T follicular helper cell (primary cell): Measurements from ENCODE around the gene ARL4A.
"Not testable (repeated sequence)": the region's sequence is repeated elsewhere in the genome, so short reads cannot be mapped to it uniquely, and the experiment has no call there.

ENCODE experiments used
- DNase-seq: peaks from one replicate; pipeline ENCODE4 v3.0.0-alpha.2; 2020; ENCODE audit warnings: low read depth

The ARL4A gene

DNA sequence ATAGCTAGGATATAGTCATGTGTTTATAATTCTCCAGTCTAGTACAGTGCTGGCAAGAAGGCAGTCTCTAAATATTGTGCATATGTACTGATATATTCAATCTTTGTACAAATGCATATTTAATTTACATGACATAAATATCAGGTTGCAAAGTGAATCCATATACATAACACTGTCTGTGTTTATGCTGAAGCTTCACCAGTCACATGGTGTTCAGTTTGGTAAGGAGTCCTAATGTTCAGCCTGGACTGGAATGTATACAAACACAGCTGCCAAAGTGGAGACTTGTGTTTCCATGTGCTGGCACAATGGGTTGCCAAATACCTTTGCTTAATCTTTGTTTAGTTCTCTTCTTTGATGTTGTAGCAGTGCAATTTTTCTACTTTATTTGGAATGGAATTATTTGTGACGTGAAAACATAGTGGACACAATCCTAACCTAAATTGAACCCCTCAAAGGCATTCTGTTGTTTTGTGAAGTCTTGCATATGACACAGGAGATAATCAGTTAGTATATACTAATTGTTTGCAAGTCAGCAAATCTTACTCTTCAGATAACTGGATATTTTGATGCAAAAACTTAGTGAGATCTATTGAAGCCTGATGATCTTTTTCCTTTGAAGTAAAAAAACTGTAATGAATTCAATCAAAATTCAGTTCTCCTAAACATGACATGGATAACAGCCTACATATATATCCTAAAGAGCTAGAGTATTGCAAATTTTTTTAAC is 17.3 kb upstream of the ARL4A start:
- DNase-seq = no peak

DNA sequence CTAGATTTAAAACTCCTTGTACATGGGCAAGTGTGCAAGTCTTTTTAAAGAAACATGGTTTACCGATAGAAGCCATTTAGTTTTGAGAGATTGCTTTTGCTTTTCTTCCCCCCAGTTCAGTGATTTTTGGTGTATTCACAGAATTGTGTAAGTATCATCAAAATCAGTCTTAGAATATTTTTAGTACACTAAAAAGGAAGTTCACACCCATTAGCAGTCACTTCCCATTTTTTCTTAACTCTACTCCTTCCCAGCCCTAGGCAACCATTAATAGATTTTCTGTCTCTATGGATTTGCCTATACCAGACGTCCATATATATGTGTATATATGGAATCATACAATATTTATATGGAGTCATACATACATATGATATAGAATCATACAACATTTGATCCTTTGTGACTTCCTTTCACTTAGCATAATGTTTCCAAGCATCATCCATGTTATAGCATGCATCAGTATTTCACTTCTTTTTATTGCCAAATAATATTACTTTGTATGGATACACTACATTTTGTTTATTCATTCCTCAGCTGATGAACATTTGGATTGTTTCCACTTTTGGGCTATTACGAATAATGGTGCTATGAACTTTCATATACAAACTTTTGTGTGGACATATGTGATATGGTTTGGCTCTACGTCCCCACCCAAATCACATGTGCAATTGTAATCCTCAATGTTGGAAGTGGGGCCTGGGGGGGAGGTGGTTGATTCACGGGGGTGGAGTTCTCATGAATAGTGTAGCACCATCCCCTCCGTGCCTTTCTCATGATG is 16.5 kb upstream of the ARL4A start:
- no peak for DNase-seq

DNA sequence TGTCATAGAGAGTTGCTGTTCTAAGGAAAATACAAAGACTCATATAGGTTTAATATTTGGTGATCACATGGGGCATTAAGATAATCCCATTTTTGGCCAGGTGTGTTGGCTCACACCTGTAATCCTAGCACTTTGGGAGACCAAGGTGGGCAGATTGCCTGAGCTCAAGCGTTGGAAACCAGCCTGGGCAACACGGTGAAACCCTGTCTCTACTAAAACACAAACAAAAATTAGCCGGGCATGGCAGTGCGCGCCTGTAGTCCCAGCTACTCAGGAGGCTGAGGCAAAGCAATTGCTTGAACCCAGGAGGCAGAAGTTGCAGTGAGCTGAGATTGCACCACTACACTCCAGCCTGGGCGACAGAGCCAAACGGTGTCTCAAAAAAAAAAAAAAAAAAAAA is 14.0 kb upstream of the ARL4A start:
- not testable (repeated sequence) for DNase-seq

DNA sequence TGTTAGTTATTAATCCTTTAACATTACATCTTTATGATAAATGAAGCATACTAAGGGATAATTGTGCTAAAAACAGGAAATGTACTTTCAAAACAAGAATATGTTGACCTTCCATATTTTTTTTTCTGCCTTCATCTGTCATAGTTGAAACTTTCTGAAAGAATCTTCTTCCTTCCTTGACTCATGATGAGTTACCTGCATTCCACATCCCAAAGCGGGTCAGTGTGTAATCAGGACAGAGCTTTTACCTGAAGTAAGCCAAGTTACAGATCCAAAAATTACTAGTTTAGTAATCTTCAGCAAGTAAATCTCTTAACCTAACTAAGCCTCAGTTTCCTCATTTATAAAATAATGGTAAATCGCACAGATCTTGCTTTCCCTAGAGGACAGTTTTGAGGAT is 13.4 kb upstream of the ARL4A start:
- no peak for DNase-seq

DNA sequence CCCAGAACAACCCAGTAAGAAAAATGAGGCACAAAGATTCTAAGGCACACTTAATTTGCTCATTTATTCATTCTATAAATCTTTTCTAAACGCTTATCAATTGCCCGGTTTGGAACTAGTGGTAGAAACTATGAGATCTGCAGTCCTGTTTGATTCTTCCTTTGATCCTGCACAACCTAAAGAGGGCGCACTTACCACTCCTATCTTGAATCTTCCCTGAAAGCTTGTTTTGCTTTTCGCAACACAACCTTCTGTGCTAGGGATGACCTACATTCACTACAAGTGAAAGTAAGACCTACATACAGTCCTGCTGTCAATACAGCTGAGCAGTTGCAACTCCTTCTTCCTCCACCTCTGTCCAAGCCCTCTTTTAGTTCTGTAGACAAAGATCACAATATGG is 12.6 kb upstream of the ARL4A start:
- DNase-seq = peak; percentile 24

DNA sequence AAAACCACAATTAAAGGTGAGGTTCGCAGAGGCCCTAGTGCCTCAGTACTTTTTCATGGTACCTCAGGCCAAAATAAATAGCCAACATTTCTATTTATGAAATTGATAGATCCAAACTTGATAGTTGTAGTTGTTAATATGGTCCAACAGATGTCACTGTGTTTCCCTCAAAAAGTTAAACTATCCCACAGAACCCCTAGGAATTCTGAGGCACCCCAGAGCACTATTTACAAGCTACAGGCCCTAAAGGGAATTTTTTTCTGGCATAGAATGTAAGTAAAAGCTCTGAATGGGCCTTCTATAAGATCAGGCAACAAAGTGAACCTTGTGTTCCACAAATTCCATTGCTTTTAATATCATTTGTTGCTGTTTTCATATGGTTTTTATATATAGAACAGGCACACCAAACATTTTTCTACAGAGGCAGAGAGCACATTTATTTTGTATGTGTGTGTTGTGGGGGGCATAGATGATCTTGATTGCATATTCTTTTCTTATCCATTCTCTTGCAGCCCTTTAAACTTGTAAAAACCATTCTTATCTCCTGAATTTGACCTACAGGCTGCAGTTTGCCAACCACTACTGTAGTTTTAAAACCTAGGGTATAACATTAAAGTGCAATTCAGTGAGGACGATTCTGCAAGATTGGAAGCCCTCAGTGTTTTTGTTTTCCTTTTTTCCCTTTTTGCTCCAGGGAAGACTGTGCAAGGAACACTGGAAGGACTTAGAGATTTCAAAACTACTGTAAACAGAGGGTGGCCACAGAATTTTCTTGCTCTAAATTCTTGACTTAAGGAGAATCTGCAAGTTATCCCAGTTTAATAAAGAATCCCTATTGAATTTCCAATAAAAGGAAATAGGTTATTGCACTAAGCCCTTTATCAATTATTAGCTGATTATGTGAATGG is 3.5 kb upstream of the ARL4A start:
- DNase-seq = no peak

DNA sequence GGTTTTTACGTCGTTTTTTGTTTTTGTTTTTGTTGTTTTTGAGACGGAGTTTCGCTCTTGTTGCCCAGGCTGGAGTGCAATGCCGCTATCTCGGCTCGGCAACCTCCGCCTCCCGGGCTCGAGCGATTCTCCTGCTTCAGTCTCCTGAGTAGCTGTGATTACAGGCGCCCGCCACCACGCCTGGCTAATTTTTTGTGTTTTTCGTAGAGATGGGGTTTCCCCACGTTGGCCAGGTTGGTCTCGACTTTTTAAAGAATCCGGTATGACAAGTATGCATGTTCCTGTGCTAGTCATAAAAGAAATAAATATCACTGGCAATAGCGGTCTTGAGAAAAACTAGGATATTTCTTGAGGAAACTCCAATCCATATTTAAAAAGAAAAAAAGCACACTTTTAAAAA is 2.7 kb upstream of the ARL4A start:
- no peak for DNase-seq

DNA sequence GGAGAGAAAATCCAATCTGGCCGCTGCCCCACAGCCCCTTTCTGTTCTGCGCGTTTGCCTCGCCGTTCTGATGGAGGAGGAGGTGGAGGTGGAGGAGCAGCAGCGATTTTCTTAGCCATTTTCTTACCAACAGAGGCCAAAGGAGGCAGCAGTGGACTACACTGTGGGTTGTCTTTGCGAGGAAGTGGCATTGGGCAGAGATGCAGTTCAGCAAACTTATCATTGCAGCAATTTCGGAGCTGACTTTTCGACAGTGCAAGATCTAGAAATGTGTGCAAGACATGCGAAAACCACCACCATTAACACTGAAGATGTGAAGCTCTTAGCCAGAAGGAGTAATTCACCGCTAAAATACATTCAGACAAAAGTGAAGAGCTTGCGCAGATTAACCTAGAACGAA is 1.9 kb upstream of the ARL4A start:
- DNase-seq = peak; percentile 20

DNA sequence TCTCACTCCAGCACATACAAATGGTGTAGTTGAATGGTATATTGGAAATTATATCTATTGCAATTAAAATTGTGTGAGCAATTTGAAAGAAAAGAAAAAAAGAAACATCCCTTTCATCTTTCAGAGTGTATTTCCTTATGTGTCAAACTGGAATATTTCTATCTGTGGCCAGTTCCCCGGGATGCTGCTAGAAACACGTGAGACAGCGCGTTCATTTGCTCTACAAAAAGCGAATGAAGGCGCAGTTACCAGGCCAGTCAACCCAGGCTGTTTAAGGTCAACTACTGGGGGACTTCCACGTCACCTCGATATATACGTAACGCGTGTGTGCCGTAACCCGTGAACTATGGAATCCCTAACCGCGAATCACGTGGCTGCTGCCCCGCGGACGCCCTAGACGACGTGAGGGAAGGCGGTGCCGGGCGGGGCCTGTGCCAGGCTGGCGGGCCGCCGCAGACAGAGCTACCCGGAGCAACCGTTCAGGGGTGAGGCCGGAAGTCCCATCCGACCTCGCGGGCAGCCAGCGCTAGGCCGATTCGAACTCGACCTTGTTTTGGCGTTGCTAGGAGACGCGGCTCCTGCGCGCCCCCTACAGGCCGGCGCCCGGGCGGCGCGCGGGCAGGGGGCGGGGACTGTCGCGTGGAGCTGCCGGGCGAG is 1.1 kb upstream of the ARL4A start:
- DNase-seq = peak; percentile 95

DNA sequence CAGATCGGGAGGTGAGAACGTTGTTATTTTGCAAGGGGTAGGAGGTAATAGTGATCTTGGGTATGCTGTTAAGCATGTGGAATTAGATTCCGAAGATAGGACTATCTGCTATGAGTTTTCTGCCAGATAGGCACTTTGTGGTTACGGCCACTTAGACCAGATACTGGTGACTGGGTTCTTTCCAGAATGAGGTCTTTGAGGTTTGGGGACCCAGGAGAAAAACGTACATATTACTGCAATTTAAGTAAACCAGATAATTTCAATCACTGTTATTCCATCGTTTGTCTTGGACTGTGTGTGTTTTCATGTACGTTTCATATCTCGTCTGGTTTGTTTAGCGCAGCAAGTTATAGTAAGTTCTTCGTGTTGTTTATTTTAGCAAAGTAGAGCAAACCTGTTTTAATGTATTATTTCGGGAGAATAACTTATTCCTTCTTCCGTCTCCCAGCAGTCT is 312 bp downstream of the ARL4A start:
- no peak for DNase-seq

DNA sequence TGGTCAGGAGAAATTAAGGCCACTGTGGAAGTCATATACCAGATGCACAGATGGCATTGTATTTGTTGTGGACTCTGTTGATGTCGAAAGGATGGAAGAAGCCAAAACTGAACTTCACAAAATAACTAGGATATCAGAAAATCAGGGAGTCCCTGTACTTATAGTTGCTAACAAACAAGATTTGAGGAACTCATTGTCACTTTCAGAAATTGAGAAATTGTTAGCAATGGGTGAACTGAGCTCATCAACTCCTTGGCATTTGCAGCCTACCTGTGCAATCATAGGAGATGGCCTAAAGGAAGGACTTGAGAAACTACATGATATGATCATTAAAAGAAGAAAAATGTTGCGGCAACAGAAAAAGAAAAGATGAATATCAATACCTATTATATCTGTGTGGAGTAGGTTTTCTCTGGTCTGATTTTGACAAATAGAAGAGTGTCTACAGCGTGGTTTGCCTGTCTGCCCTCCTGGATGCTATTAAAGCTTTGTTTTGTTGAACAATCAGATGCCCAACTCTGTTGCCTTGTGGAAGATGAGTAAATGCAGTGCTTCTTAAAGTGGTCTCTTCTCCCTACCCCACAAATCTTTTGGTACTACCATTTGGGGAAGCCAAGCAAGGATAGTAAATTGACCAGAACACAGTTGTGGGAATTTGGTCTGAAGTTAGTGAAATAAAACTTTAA is 1.2 kb downstream of the ARL4A start:
- DNase-seq = not testable (repeated sequence)

DNA sequence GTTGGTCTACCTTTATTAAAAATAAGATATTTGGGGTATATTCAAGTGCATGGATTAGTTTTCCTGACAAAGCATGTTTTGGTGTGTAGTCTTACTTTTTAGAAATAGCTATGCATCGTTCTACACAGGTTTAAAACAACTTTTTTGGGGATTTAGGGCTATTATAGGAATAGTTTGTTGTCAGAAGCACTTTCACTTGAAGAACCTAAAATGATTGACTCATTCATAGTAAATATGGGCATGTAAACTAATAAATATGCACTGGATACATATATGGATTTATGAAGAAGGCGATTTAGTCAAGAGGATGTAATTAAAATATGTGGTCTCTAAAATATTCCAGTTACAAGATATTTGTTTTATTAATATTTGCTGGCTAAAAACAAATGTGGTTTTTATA is 2.0 kb downstream of the ARL4A start:
- DNase-seq = no peak

DNA sequence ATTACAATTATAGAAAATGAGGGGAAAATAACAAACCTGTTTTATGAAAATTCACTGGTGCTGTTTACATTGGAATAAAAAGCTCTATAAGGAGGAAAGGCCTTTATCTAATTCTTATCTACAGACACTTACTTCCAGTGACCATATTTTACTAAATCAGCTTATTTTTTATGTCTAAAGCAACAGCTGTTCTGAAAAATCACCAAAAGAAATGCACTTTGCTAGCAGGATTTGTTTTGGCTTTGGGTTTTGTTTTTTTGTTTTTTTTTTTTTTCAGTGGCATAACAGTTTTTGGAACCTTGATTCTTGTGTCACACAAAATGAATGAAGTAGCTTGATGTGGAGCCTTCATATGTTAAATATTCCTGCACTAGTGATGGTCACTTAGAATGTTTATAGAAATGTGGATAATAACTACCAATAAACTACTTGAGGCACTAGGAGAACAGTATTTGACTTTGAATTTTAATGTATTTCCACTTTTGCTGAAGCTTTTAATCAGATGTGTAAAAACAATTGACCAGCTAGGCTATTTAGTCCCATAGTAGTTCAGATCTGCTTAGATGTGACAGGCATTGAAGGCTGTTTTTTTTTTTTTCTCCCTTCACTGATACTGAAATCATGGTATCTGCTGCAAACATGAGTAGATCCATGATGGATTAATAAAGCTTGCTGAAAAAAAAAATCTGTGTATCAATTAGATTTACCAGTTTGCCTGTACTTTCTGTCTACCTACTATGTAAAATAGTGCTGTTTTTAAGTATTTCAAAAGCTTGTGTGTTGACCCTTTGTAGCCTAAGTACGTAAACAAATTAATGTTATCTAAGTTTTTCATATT is 2.8 kb downstream of the ARL4A start:
- no peak for DNase-seq

DNA sequence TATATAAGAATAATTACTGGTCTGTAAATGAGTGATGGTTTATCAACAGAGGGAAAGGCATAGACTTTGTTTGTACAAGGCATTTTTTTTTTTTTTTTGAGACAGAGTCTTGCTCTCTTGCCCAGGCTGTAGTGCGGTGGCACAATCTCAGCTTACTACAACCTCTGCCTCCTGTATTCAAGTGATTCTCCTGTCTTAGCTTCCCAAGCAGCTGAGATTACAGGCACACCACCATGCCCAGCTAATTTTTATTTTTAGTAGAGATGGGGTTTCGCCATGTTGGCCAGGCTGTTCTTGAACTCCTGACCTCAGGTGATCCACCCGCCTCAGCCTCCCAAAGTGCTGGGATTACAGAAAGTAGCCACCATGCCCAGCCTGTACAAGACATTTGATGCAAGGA is 4.0 kb downstream of the ARL4A start:
- DNase-seq = not testable (repeated sequence)

DNA sequence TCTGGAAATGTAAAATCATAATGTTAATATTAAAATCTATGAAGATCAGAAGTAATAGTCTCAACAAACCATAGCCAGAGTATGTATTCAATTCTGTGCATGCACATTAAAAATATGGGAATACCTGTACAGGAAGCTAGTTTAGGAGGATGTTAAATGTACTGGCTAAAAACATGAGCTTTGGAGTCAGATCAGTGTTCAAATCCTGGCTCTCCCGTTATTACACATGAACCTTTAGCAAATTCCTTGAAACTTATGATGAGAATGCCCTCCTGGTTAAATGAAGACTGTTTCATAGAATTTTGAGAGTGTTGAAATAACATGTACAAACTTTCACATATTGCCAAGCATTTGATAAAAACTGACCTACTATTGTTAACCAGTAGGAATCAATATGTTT is 4.6 kb downstream of the ARL4A start:
- no peak for DNase-seq

DNA sequence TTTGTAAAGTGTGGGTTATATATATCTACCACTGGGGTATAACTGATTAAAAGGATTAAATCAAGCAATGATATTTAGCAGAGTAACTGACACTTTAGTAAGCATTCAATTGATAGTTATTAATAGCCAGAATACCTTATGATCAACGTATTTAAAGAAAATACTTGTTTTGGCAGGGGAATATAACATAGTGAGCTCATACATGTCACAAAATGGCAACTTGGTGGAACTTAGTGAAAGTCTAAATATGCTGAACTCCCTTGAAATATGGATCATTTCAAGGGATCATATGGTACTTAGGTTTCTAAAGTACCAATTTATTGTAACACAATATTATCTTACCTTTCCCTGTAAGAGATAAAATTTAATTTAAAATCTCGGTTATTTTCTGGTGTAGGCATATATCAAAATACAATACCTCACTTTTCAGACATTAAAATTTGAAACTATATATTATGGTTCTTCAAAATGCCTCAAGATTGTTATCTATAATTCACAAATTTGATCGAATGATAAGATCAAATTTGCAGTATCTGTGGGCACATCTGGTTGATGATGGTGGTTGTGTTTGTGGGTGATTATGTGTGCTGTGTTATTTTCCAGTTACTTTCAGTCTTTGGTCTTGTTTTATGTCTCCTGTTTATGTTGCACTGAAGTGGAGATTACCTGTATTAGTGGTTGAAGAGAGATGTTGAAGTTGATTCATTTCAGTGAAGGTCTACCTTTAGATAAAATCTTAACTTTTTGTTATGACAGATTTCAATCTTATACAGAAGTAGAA is 5.2 kb downstream of the ARL4A start:
- DNase-seq = no peak

DNA sequence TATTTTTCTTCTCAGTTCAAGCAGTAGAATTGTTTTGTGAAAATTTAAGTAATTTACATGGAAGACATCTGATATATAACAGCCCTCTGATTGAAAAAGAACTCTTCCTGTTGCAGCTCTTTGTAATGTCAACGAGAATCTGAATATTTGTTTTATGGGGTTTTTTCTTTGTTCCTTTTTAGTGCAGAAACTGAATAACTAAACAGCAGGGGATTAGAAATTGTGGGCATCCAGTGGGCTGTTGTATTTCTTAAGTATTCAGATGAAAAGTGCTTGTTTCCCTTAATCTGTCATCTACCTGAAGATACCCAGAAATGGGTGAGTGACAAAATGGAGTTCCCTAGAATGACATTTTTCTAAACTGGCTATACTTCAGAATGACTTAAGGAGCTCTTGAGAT is 7.4 kb downstream of the ARL4A start:
- no peak for DNase-seq

DNA sequence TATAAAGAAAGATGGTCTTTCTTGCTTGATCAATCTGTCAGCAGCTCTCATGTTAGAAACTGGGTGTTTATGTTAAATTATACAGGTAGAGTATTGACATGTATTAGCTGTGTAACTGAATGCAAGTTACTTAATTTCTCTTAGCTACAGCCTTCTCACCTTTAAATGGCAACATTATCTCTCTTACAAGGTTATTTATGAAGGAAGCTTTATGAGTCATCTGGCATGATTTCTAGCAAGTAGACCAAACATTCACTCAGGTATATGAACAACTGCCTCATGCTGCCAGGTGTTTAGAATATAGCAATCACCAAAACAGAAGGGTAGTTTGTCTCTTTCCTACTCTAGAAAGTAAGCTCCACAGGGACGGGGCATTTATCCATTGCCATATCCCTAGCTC is 8.5 kb downstream of the ARL4A start:
- DNase-seq = no peak

DNA sequence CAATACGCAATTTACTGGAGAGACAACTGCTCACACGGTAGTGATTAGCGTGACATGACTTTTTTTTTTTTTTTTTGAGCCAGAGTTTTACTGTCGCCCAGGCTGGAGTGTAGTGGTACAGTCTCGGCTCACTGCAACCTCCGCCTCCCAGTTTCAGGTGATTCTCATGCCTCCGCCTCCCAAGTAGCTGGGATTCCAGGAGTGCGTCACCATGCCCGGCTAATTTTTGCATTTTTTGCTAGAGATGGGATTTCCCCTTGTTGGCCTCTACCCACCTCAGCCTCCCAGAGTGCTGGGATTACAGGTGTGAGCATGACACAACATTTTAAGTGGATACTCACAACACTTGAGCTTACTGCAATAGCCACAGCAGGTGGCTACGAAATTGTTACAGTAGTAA is 11.9 kb downstream of the ARL4A start:
- no peak for DNase-seq

DNA sequence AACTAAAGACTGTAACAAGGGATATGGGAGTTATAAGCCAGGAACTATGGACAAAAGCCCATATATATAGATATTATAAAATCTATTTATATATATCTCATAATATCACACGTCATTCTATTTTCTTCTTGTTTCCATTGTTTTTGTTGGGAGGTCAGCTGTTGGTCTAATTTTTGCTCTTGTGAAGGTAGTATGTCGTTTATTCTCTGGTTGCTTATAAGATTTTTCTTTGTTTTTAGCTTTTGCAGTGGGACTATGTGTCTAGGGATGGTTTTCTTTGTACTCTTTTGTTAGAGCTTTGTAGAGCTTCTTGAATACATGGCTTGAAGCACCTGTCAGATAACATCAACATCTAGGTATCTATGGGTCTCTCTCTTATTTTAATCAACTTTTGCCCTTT is 14.0 kb downstream of the ARL4A start:
- no peak for DNase-seq
